BE2C (cell line): ENCODE results near the gene NDUFA3.

Source experiments
- DNase-seq: peaks from one replicate; pipeline ENCODE4 v3.0.0-alpha.2; 2020
- H3K27me3 ChIP-seq: fragments of 250-450 bp; sonication (Bioruptor Pico); 2 replicates; pipeline ENCODE4 v1.5.1; 2020; ENCODE audit warnings: mild to moderate bottlenecking
- H3K36me3 ChIP-seq: fragments of 250-450 bp; sonication (Bioruptor Pico); 2 replicates; pipeline ENCODE4 v1.5.1; 2020; ENCODE audit warnings: mild to moderate bottlenecking
- H3K4me1 ChIP-seq: fragments of 250-450 bp; sonication (Bioruptor Pico); 2 replicates; pipeline ENCODE4 v1.5.1; 2020
- H3K4me3 ChIP-seq: 2 replicates; pipeline ENCODE4 v1.5.1; 2011; ENCODE audit warnings: low read depth, low read length
- H3K9me3 ChIP-seq: fragments of 250-450 bp; sonication (Bioruptor Pico); 2 replicates; pipeline ENCODE4 v1.5.1; 2020
- TF ChIP-seq, protein P1 (sequence below): IDR thresholded peaks from 2 replicates; pipeline ENCODE4 v1.5.1; 2012; ENCODE audit warnings: mild to moderate bottlenecking, low read depth, low read length

NDUFA3 gene

DNA sequence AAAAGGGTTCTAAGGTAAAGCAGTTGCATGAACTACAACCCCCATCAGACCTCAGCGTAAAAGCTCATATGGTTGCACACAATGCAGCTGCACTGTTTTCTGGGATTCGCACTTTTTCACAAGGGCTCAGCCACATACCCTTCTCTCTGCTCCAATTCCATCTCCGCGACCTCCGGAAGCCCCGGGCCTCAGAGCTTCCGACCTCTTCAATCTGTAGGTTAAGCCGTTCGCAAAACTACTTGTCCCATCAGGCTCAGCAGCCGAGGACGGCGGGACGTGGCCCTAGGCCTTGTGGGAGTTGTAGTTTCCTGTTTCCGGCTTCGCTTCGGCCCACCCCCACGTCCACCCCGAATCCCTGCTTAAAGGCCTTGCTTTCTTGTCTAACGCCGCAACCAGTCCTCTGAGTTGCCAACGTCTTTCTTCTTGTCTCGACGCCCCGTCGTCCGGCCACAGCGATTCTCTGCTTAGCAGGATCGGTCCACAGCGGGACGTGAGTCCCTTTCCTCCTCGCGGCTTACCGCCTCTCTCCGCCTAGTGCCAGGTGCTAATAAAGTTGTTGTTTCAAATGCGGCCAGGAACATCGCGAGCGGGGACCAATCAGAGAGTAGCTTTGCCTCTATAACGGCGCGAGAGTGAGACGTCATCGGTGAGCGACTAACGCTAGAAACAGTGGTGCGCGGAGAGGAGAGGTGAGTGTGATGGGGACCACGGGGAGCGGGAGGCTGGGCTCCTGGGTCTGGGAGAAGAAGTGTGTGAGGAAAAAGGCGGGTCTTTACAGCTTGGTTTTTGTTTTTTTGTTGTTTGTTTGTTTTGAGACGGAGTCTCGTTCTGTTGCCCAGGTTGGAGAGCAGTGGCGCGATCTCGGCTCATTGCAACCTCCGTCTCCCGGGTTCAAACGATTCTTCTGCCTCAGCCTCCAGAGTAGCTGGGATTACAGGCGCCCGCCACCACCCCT lies 12.7 kb downstream of the NDUFA3 start, which contains the start of the genes PRPF31 and TFPT:
TSS of gene PRPF31 (plus strand) at position 646 of the 955 bp plus-strand sequence. CDS start 2,525 bp downstream, outside the sequence.
TSS of gene TFPT (minus strand) at position 549 of the 955 bp plus-strand sequence. CDS start at position 161, 388 bp downstream.
- Histone ChIP-seq H3K4me1 (no peaks in the 10 kb centered on the region), H3K36me3 (peaks cover 20% of the 10 kb centered on the region), H3K4me3 (peak within 1 kb of the TSS; percentile 89), H3K27me3 (no peaks in the 10 kb centered on the region), H3K9me3 (no peaks in the 10 kb centered on the region)
- TF ChIP-seq, protein P1, sequence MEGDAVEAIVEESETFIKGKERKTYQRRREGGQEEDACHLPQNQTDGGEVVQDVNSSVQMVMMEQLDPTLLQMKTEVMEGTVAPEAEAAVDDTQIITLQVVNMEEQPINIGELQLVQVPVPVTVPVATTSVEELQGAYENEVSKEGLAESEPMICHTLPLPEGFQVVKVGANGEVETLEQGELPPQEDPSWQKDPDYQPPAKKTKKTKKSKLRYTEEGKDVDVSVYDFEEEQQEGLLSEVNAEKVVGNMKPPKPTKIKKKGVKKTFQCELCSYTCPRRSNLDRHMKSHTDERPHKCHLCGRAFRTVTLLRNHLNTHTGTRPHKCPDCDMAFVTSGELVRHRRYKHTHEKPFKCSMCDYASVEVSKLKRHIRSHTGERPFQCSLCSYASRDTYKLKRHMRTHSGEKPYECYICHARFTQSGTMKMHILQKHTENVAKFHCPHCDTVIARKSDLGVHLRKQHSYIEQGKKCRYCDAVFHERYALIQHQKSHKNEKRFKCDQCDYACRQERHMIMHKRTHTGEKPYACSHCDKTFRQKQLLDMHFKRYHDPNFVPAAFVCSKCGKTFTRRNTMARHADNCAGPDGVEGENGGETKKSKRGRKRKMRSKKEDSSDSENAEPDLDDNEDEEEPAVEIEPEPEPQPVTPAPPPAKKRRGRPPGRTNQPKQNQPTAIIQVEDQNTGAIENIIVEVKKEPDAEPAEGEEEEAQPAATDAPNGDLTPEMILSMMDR = no peak
- DNase-seq = peak; percentile 94

DNA sequence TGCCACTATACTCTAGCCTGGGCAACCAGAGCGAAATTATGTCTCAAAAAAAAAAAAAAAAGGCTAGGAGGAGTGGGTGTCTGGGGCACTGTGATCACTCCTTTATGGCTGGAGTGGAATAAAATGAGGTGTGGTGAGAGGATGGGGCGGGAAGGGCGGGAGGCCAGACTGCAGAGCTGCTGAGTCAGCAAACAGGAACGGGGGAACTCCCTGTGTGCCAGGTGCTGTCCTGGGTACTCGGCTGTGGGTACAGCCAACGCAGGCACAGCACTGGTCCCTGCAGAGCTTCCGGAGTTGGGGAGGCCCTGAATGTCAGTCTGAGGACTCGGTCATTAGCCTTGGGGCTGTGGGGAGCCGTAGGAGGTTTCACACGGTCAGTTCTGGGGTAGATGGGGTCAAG lies 18.6 kb downstream of the NDUFA3 start:
- peaks cover 54% of the 10 kb centered on the region for H3K36me3 ChIP-seq

DNA sequence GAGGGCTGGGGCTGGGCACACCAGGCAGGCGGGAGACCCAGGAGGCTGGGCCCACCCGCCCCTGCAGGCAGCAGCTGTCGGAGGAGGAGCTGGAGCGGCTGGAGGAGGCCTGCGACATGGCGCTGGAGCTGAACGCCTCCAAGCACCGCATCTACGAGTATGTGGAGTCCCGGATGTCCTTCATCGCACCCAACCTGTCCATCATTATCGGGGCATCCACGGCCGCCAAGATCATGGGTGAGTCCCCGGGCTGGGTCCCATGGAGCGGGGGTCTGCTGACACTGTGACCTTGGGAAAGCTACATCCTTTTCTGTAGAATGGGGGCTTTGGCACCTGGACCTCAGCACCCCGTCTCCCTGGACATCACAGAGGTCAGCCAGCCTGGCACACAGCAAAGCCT lies 21.0 kb downstream of the NDUFA3 start:
- no peak overlapping the region for H3K4me3 ChIP-seq
- no peaks in the 10 kb centered on the region for H3K27me3 ChIP-seq
- H3K9me3 ChIP-seq = no peaks in the 10 kb centered on the region
- DNase-seq = no peak
- H3K36me3 ChIP-seq = peaks cover 72% of the 10 kb centered on the region
- TF ChIP-seq, protein P1 = no peak
- no peaks in the 10 kb centered on the region for H3K4me1 ChIP-seq

More for the DNA sequence above, 18.6 kb downstream of the NDUFA3 start:
- H3K4me3 ChIP-seq = no peak overlapping the region
- H3K27me3 ChIP-seq = no peaks in the 10 kb centered on the region
- TF ChIP-seq, protein P1 = no peak
- no peak for DNase-seq
- H3K4me1 ChIP-seq = no peaks in the 10 kb centered on the region
- H3K9me3 ChIP-seq = no peaks in the 10 kb centered on the region

DNA sequence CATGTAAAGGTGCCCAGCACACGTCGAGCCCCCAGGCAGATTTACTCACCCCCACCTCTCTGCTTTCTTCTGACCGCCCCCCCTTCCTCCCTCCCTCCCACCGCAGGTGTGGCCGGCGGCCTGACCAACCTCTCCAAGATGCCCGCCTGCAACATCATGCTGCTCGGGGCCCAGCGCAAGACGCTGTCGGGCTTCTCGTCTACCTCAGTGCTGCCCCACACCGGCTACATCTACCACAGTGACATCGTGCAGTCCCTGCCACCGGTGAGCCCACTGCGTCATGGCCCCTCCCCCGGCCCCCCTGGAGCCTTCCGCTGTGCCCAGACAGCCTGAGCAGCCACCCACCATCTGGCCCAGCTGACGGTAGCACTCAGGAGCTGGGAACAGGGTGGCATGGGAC lies 21.7 kb downstream of the NDUFA3 start:
- Histone ChIP-seq H3K27me3 (no peaks in the 10 kb centered on the region), H3K4me1 (no peaks in the 10 kb centered on the region), H3K36me3 (peaks cover 77% of the 10 kb centered on the region), H3K4me3 (no peak overlapping the region), H3K9me3 (no peaks in the 10 kb centered on the region)
- TF ChIP-seq, protein P1 = no peak
- DNase-seq = no peak

DNA sequence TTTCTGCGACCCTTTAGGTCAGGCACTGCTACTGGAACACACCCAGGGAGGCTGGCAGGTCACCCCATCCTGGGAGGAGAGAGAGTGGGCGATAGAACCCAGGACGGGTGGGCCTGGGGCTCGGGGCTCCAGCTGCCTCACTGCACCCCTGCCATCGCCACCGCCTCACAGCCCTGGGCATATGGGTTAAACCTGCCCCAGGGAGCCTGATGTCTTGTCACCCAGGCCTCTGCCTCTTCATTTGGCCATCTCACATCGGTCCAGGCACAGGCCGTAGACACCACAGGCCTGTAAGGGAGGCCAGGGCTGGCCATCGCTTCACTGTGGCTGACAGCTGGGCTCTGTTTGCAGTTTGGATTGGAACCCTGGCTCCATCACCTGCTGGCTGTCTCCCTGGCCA lies 23.1 kb downstream of the NDUFA3 start:
- no peak overlapping the region for H3K4me3 ChIP-seq
- DNase-seq = no peak
- peaks cover 67% of the 10 kb centered on the region for H3K36me3 ChIP-seq
- TF ChIP-seq, protein P1 = no peak
- H3K9me3 ChIP-seq = no peaks in the 10 kb centered on the region
- no peaks in the 10 kb centered on the region for H3K4me1 ChIP-seq
- H3K27me3 ChIP-seq = no peaks in the 10 kb centered on the region
